ENCODE data around the gene SMR3A. TPM values are rescaled to one million over a fixed set of nuclear protein-coding genes. Genes with fewer than 3 reads are reported as not detected.

SMR3A gene
- total RNA-seq, 2 experiments from 2014 or later, result not detected

DNA sequence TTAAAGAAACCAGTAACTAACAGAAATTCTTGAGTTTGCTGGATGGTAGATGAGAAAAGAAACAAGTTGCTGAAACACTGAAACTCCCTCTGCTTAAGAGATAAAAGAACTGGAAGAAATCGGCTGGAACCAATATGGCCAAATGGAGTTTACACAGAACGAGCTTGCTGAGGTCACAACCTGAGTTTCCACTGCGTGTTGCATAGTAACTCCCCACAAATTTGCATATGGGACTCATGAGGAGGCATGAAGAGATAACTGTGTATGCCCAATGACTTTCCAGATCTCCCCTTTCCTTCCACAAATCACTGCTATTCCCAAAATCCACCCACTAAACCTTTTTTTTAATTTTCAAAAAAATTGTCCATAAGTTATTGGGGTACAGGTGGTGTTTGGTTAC is 12.2 kb downstream of the SMR3A start:
- POLR2A ChIA-PET, result no interaction called here
- DNase-seq (no peak), ATAC-seq (no peak)
- no peaks in the 10 kb centered on the region for H3K36me3 Mint-ChIP-seq (ENCODE audit: low read depth)
- no peak overlapping the region for H3K4me3 Mint-ChIP-seq
- no peak overlapping the region for H3K27ac Mint-ChIP-seq
- H3K27me3 Mint-ChIP-seq, result no peaks in the 10 kb centered on the region
- H3K9me3 Mint-ChIP-seq (ENCODE audit: low read depth), result no peaks in the 10 kb centered on the region
- no peaks in the 10 kb centered on the region for H3K4me1 Mint-ChIP-seq
- CTCF ChIA-PET, result no interaction called here
- intact Hi-C loops (cut with DNase I, micrococcal nuclease), result no loop called here

DNA sequence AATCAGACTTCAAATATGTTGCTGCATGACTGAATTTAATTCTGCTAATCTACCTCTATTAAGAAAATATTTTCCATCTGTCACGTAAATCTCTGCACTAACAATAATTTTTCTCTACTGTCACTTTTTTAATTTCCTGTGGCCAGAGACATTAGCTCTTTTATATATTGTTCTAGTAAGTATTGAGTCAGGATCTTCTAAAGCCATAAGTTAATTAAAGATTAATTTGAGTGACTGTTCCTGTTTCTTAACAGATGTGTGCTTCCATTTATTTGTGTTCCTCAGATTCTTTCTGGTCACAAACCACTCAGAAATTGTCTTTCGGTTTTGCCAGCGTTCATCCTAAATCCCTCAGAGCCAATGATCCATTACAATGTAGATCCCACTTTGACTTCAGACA is 20.0 kb downstream of the SMR3A start:
- POLR2A ChIA-PET, result no interaction called here
- DNase-seq (no peak), ATAC-seq (no peak)
- H3K36me3 Mint-ChIP-seq (ENCODE audit: low read depth), result no peaks in the 10 kb centered on the region
- no peaks in the 10 kb centered on the region for H3K4me1 Mint-ChIP-seq
- H3K4me3 Mint-ChIP-seq, result no peak overlapping the region
- no peak overlapping the region for H3K27ac Mint-ChIP-seq
- CTCF ChIA-PET, result no interaction called here
- H3K27me3 Mint-ChIP-seq, result no peaks in the 10 kb centered on the region
- no peaks in the 10 kb centered on the region for H3K9me3 Mint-ChIP-seq (ENCODE audit: low read depth)
- intact Hi-C loops (cut with DNase I, micrococcal nuclease), result no loop called here

DNA sequence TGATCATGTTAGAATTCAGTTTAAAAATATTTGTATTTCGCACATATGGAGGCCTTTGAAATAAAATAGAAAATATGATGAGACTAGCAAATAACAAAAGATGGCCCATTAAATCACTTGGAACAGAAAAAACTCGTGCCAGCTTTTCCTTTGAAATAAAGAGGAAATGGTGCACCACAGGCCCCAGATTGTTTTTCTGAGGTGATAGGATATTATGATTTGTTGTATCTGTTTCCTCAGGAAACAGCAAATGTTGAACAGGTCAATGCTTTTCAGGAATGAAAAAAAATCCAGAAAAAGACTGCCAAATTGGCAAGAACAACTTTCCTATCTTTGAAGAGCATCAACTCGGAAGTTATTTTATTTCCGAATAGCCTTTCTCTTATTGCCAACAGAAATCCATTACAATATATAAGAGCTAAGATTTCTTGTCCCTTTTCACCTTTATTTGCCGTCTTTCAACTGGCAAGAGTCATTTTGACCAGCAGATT is 22.2 kb downstream of the SMR3A start, which contains the start of gene SMR3B:
Gene SMR3B (plus strand): TSS at position 441 of the 491 bp plus-strand sequence. CDS start 1,380 bp downstream, outside the sequence.
- ChIA-PET POLR2A (no interaction called here), CTCF (no interaction called here)
- no peak for ATAC-seq
- Mint-ChIP-seq H3K9me3 (ENCODE audit: low read depth) (no peaks in the 10 kb centered on the region), H3K4me3 (no peak within 1 kb of the TSS), H3K27me3 (no peaks in the 10 kb centered on the region), H3K4me1 (no peaks in the 10 kb centered on the region), H3K27ac (no peak within 1 kb of the TSS), H3K36me3 (ENCODE audit: low read depth) (no peaks in the 10 kb centered on the region)
- DNase-seq, result no peak
- intact Hi-C loops (cut with DNase I, micrococcal nuclease), result no loop called here

DNA sequence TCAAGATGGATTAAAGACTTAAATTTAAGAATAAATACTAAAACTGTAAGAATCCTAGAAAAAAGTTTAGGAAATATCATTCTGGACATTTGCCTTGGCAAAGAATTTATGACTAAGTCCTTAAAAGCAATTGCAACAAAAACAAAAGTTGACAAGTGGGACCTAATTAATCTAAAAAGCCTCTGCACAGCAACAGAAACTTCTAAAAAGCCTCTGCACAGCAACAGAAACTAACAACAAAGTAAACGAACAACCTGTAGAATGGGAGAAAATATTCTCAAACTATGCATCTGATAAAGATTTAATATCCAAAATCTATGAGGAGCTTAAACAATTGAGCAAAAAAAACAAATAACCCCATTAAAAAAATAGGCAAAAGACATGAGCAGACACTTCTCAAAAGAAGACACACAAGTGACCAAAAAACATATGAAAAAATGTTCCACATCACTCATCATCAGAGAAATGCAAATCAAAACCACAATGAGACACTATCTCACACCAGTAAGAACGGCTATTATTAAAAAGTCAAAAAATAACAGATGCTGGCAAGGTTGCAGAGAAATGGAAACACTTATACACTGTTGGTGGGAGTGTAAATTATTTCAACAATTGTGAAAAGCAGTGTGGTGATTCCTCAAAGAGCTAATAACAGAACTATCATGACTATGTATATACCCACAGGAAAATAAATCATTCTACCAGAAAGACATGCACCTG is 31.7 kb downstream of the SMR3A start:
- Mint-ChIP-seq H3K4me1 (no peaks in the 10 kb centered on the region), H3K9me3 (ENCODE audit: low read depth) (no peaks in the 10 kb centered on the region), H3K27ac (no peak overlapping the region), H3K27me3 (peaks cover 8% of the 10 kb centered on the region), H3K4me3 (no peak overlapping the region), H3K36me3 (ENCODE audit: low read depth) (no peaks in the 10 kb centered on the region)
- intact Hi-C loops (cut with DNase I, micrococcal nuclease), result no loop called here
- ATAC-seq (no peak), DNase-seq (no peak)
- ChIA-PET POLR2A (no interaction called here), CTCF (no interaction called here)

DNA sequence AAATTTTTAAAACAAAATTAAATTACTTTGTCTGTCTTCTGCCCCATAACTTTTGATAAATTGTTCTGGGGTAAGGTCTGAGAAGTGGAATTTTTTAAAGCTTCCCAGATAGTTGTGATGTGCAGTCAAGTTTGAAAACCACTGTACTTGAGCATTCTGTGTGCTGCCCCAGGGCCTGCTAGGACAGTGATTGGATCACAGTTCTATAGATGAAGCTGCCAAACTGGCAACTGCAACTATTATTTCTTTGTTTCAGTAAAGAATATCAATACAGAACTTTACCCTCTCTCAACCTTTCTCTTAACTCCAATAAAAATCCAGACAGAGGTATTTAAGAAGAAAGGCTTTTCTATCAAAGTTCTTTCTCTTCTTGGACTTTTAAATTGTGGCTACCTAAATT is 37.0 kb downstream of the SMR3A start, which contains the start of gene OPRPN:
Gene OPRPN (plus strand): TSS at position 361 of the 400 bp plus-strand sequence. CDS start 1,346 bp downstream, outside the sequence.
- intact Hi-C loops (cut with DNase I, micrococcal nuclease), result no loop called here
- H3K36me3 Mint-ChIP-seq (ENCODE audit: low read depth), result no peaks in the 10 kb centered on the region
- H3K9me3 Mint-ChIP-seq (ENCODE audit: low read depth), result no peaks in the 10 kb centered on the region
- no peak within 1 kb of the TSS for H3K4me3 Mint-ChIP-seq
- POLR2A ChIA-PET, result no interaction called here
- CTCF ChIA-PET, result no interaction called here
- ATAC-seq, result no peak
- H3K4me1 Mint-ChIP-seq, result no peaks in the 10 kb centered on the region
- no peak within 1 kb of the TSS for H3K27ac Mint-ChIP-seq
- no peaks in the 10 kb centered on the region for H3K27me3 Mint-ChIP-seq
- DNase-seq, result no peak

DNA sequence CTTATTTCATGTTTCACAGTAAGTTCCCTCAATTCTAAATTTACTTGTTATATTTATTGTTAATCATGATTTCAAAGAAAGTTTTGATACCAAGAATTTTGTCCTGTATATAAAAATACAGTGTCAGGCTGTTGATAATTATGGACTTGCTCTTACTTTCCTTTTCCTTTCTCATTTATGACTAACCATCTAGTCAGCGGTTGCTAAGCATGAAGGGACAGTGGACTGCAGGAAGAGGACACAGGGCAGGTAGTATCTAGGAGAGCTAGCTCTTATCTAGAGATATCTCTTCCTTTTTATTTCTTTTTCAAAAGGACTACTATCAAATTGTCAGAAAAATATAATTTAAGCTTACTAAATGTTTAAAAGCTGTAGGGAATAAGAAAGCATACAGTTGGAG is 38.8 kb downstream of the SMR3A start:
- H3K4me3 Mint-ChIP-seq, result no peak overlapping the region
- CTCF ChIA-PET, result no interaction called here
- intact Hi-C loops (cut with DNase I, micrococcal nuclease), result no loop called here

DNA sequence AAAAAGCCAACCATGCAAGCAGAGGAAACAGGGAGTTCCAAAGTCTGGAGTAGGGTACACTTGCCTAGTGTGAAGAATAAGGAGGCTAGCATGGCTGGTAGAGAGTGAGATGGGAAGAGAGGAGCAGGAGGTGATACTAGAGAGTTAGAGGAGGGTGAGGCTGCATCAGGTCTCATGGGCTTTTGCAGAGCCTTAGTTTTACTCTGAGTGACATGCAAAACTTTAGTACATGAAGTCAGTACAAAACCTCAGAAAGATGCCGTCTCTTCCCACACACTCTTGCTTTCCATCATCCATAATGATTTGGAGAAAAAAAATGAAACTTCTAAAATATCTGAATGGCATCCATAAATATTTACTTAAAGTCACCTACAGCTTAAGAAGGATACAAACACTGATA is 42.2 kb downstream of the SMR3A start:
- Mint-ChIP-seq H3K4me1 (no peaks in the 10 kb centered on the region), H3K4me3 (no peak overlapping the region), H3K9me3 (ENCODE audit: low read depth) (no peaks in the 10 kb centered on the region), H3K36me3 (ENCODE audit: low read depth) (no peaks in the 10 kb centered on the region), H3K27me3 (no peaks in the 10 kb centered on the region), H3K27ac (no peak overlapping the region)
- POLR2A ChIA-PET, result no interaction called here
- intact Hi-C loops (cut with DNase I, micrococcal nuclease), result no loop called here
- ATAC-seq (no peak), DNase-seq (no peak)
- CTCF ChIA-PET, result no interaction called here

More for the DNA sequence above, 38.8 kb downstream of the SMR3A start:
- Mint-ChIP-seq H3K36me3 (ENCODE audit: low read depth) (no peaks in the 10 kb centered on the region), H3K4me1 (no peaks in the 10 kb centered on the region), H3K27me3 (no peaks in the 10 kb centered on the region), H3K27ac (no peak overlapping the region), H3K9me3 (ENCODE audit: low read depth) (no peaks in the 10 kb centered on the region)
- POLR2A ChIA-PET, result no interaction called here
- DNase-seq (no peak), ATAC-seq (no peak)

DNA sequence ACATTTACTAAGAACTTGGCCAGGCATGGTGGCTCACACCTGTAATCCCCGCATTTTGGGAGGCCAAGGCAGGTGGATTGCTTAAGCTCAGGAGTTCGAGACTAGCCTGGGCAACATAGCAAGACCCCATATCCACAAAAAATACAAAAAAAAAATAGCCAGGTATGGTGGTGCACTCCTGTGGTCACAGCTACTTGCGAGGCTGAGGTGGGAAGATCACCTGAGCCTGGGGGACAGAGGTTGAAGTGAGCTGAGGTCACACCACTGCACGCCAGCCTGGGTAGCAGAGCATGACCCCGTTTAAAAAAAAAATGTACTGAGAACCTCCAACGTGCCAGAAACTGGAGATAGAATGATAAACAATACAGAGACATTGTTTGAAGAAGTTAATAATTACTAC is 45.2 kb downstream of the SMR3A start:
- Mint-ChIP-seq H3K9me3 (ENCODE audit: low read depth) (no peaks in the 10 kb centered on the region), H3K4me1 (no peaks in the 10 kb centered on the region), H3K36me3 (ENCODE audit: low read depth) (no peaks in the 10 kb centered on the region), H3K27me3 (no peaks in the 10 kb centered on the region), H3K27ac (no peak overlapping the region), H3K4me3 (no peak overlapping the region)
- intact Hi-C loops (cut with DNase I, micrococcal nuclease), result no loop called here
- ChIA-PET POLR2A (no interaction called here), CTCF (no interaction called here)
- ATAC-seq (no peak), DNase-seq (no peak)

Other genes starting within 250 kb of the SMR3A start
- gene PRR27, start 206.5 kb upstream of the SMR3A start, total RNA-seq, result not detected
- not detected for gene ODAM, start 165.0 kb upstream of the SMR3A start, total RNA-seq
- not detected for gene FDCSP, start 134.6 kb upstream of the SMR3A start, total RNA-seq
- not detected for gene CSN3, start 118.2 kb upstream of the SMR3A start, total RNA-seq
- not detected for gene CABS1, start 25.8 kb upstream of the SMR3A start, total RNA-seq
- gene SMR3B, start 22.4 kb downstream of the SMR3A start, total RNA-seq, result not detected
- not detected for gene OPRPN, start 37.2 kb downstream of the SMR3A start, total RNA-seq
- gene MUC7, start 111.4 kb downstream of the SMR3A start, total RNA-seq, result not detected
- not detected for gene AMTN, start 157.8 kb downstream of the SMR3A start, total RNA-seq
- gene AMBN, start 231.5 kb downstream of the SMR3A start, total RNA-seq, result not detected

All from activated CD4-positive, alpha-beta T cell treated with anti-CD3 and anti-CD28 coated beads for 36 hours (primary cell).